Panc1 (cell line): ENCODE data around the gene KMT2E. TPM values are rescaled to one million over a fixed set of nuclear protein-coding genes. Genes with fewer than 3 reads are reported as not detected.

ENCODE experiments used
- ATAC-seq: fragments of 200-7000 bp; cut with Tn5 transposase; 2 replicates; pipeline ENCODE4 v1.9.1; 2020; ENCODE audit warnings: mild to moderate bottlenecking, moderate library complexity
- BruUV-seq: library from RNA; stranded (reverse); fragments of 400-500 nt; replicated peaks from 2 replicates; lab custom pipeline; 2021; lab: Mats Ljungman, UMichigan
- CTCF ChIA-PET: fragments of 300-600 bp; sonication (Branson Sonifier 250); formaldehyde crosslinking; loops from one replicate; lab custom pipeline; 2022; ENCODE audit warnings: antibody characterized with exemption; lab: Charles Lee
- POLR2A ChIA-PET: fragments of 300-600 bp; sonication (Branson Sonifier 250); formaldehyde crosslinking; loops from one replicate; lab custom pipeline; 2022; ENCODE audit warnings: antibody characterized with exemption; lab: Charles Lee
- DNase-seq: peaks from one replicate; pipeline ENCODE4 v3.0.0-alpha.2; 2010; ENCODE audit warnings: low read depth, low spot score
- H3K27ac ChIP-seq: 2 replicates; pipeline ENCODE4 v1.5.1; 2011; ENCODE audit warnings: mild to moderate bottlenecking, low read length, inconsistent platforms
- H3K27me3 ChIP-seq: fragments of 200-500 bp; sonication (Bioruptor generic); 2 replicates; pipeline ENCODE4 v1.6.0; 2014; ENCODE audit warnings: low read length, inconsistent platforms; ENCODE audit not compliant: control insufficient read depth, insufficient read depth
- H3K36me3 ChIP-seq: fragments of 200-500 bp; sonication (Bioruptor generic); 2 replicates; pipeline ENCODE4 v1.5.1; 2014; ENCODE audit warnings: inconsistent platforms, mild to moderate bottlenecking, low read length, moderate library complexity; ENCODE audit not compliant: control insufficient read depth, insufficient read depth
- H3K4me1 ChIP-seq: 2 replicates; pipeline ENCODE4 v1.5.1; 2011; ENCODE audit warnings: inconsistent platforms, mild to moderate bottlenecking, low read length, moderate library complexity; ENCODE audit not compliant: control insufficient read depth, insufficient read depth
- H3K4me3 ChIP-seq, 2 experiments: 2 replicates each; pipeline ENCODE4 v1.5.1; 2011 to 2012; ENCODE audit warnings: low read depth in 2 of 2, low read length in 2 of 2, mild to moderate bottlenecking in 2 of 2, inconsistent platforms in 1 of 2, moderate library complexity in 1 of 2
- H3K9me3 ChIP-seq: fragments of 200-500 bp; sonication (Bioruptor generic); 2 replicates; pipeline ENCODE4 v1.5.1; 2014; ENCODE audit warnings: low read depth, mild to moderate bottlenecking, inconsistent platforms, low read length, moderate library complexity; ENCODE audit not compliant: control insufficient read depth, insufficient read depth
- CTCF ChIP-seq: fragments of 450-650 bp; IDR thresholded peaks from 2 replicates; pipeline ENCODE4 v1.5.1; 2017; ENCODE audit warnings: mild to moderate bottlenecking
- POLR2AphosphoS5 ChIP-seq: IDR thresholded peaks from 2 replicates; pipeline ENCODE4 v1.6.1; 2012; ENCODE audit warnings: mild to moderate bottlenecking, low read depth, low read length, moderate library complexity
- REST ChIP-seq, 2 experiments: IDR thresholded peaks; 2 replicates each; pipeline ENCODE4 v1.6.1; 2011 to 2012; ENCODE audit warnings: low read depth in 2 of 2, control low read depth in 1 of 2, low read length in 1 of 2, mild to moderate bottlenecking in 1 of 2, moderate library complexity in 1 of 2; ENCODE audit not compliant: insufficient read depth in 1 of 2
- SIN3A ChIP-seq: IDR thresholded peaks from 2 replicates; pipeline ENCODE4 v1.6.1; 2012; ENCODE audit warnings: low read depth, mild to moderate bottlenecking, low read length, moderate library complexity, borderline replicate concordance; ENCODE audit not compliant: insufficient read depth
- TCF7L2 ChIP-seq: IDR thresholded peaks from 2 replicates; pipeline ENCODE4 v1.6.1; 2011; ENCODE audit warnings: mild to moderate bottlenecking, low read depth, low read length, inconsistent platforms
- in situ Hi-C: cut with HindIII; loops from 2 replicates; pipeline ENCODE4 v1.10.0; 2016; ENCODE audit warnings: low sequenced_read_pairs, low pct_unique_long_range_greater_than_20kb
- intact Hi-C: fragments of 100-400 bp; cut with micrococcal nuclease; formaldehyde crosslinking; loops from one replicate; pipeline ENCODE4 v1.10.0; 2022; ENCODE audit not compliant: unreplicated experiment
- total RNA-seq: library from RNA; stranded (reverse); gene quantifications from one replicate; pipeline ENCODE4 v1.2.1, GENCODE V29; 2021; ENCODE audit not compliant: unreplicated experiment

Gene KMT2E
- total RNA-seq, 1 experiment from 2014 or later = 51.4 TPM

GRCh38 chr7:105006367-105007136 is 7.5 kb upstream of the KMT2E start:
- BruUV-seq = no TSS peak
- Histone ChIP-seq H3K27ac (peak overlapping the region; percentile 8; the same call in 1 of the 2 replicates), H3K36me3 (peaks cover 10% of the 10 kb centered on the region; the same call in 1 of the 2 replicates), H3K4me1 (peaks cover 59% of the 10 kb centered on the region), H3K9me3 (no peaks in the 10 kb centered on the region), H3K27me3 (no peaks in the 10 kb centered on the region), H3K4me3 (no peak overlapping the region)
- DNase-seq = no peak
- no peak for TF ChIP-seq SIN3A
- no peak for TF ChIP-seq REST (IDR thresholded peaks at IDR 0.05; ENCODE audit: insufficient read depth in 1 of 2, low read depth in 2 of 2, low read length in 1 of 2)
- no peak for TF ChIP-seq CTCF
- no peak for TF ChIP-seq TCF7L2
- no peak for TF ChIP-seq POLR2AphosphoS5
- ATAC-seq = no peak
- in situ Hi-C loops = no loop called here
- intact Hi-C loops = no loop called here
- ChIA-PET CTCF (interaction anchor here (0.9 kb wide), 1 partner anchor 26 kb away, joined by 3 read pairs; no protein-coding TSS in a partner anchor), POLR2A (interaction anchor here (0.7 to 0.8 kb wide), 3 partner anchors 19 to 69 kb away, joined by 5 to 9 read pairs (median 6); no protein-coding TSS in a partner anchor)

GRCh38 chr7:105007298-105007697 is 6.7 kb upstream of the KMT2E start:
- DNase-seq = no peak
- in situ Hi-C loops (no loop called here), intact Hi-C loops (no loop called here)
- Histone ChIP-seq H3K36me3 (peaks cover 11% of the 10 kb centered on the region; the same call in 1 of the 2 replicates), H3K9me3 (no peaks in the 10 kb centered on the region), H3K27me3 (no peaks in the 10 kb centered on the region), H3K4me1 (peaks cover 52% of the 10 kb centered on the region), H3K4me3 (no peak overlapping the region), H3K27ac (peak overlapping the region; percentile 32; the same call in 1 of the 2 replicates)
- ChIA-PET CTCF (interaction anchor here (0.9 kb wide), 1 partner anchor 26 kb away, joined by 3 read pairs; no protein-coding TSS in a partner anchor), POLR2A (interaction anchor here (0.7 to 0.8 kb wide), 5 partner anchors 19 to 70 kb away, joined by 4 to 9 read pairs (median 6); no protein-coding TSS in a partner anchor)
- no TSS peak for BruUV-seq
- ATAC-seq = no peak
- TF ChIP-seq TCF7L2 (no peak), CTCF (no peak)
